Stimulated activated CD4-positive, alpha-beta T cell treated with anti-CD3 and anti-CD28 coated beads, Interleukin-4, amount 100 ng/mL, for 48 hours (primary cell): ENCODE measurements around the gene ZSCAN9.

ENCODE experiments used
- DNase-seq, 2 donors: peaks; one replicate each; pipeline ENCODE4 v3.0.0-alpha.2; 2020; ENCODE audit warnings: low read depth in 2 of 2

The ZSCAN9 gene

DNA sequence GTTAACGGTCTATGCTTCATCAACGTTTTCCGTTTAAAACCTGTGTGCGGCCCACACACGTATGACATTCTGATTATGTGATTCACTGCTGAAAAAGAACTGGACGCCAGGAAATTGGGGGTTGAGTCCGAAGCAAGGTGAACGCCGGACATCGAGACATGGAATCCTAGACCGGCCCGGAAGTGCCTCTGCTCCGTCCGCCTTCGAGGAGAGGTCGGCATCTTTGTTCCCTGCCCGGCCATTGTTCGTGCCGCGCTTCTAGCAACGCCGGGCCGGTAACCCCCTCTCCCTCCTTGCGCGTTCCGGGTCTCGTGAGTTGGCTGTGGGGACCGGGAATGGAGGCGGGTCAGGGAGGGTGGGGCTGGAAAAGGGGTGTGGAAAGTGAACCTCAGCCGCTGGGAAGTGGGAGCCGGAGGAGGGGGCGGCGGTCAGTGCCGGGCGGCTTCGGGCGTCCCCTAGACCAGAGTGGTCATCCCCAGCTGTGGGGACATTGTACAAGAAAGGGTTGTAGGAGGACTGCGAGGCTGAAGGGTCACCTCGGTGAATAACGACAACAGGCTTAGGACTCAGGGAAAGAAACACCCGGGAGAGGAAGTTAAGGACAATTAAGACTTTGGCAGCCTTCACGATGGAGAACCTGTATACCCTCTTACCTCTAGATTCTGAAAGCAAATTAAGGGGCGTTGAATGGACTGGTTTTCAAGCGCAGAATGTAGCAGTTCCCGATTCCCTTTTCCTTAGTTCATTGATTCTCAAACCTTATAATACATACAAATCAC is at the start of gene ZSCAN9:
TSS of gene ZSCAN9 (plus strand) at position 220 of the 779 bp plus-strand sequence. CDS start 1,810 bp downstream, outside the sequence.
- DNase-seq: peak; percentile 38 to 40

DNA sequence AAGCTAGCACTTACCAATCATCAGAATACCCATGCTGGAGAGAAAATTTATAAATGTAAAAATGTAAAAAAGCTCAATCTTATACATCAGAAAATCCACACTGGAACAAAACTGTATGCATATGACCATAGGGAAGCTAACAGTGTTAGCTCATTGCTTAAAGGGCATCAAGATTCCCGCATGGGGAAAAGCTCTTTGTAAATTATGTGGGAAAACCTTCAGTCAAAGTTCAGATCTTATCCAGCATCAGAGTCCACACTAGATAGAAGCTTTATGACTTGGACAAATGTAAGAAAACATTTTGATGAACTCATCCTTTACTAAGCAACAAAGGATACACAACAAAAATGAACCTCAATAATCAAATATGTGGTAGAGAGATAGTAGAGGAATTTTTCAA is 48.7 kb upstream of the ZSCAN9 start:
- DNase-seq: no peak

- no peak for DNase-seq
These were observed 42.8 kb upstream of the ZSCAN9 start for GRCh38 chr6:28182255-28182654.

DNA sequence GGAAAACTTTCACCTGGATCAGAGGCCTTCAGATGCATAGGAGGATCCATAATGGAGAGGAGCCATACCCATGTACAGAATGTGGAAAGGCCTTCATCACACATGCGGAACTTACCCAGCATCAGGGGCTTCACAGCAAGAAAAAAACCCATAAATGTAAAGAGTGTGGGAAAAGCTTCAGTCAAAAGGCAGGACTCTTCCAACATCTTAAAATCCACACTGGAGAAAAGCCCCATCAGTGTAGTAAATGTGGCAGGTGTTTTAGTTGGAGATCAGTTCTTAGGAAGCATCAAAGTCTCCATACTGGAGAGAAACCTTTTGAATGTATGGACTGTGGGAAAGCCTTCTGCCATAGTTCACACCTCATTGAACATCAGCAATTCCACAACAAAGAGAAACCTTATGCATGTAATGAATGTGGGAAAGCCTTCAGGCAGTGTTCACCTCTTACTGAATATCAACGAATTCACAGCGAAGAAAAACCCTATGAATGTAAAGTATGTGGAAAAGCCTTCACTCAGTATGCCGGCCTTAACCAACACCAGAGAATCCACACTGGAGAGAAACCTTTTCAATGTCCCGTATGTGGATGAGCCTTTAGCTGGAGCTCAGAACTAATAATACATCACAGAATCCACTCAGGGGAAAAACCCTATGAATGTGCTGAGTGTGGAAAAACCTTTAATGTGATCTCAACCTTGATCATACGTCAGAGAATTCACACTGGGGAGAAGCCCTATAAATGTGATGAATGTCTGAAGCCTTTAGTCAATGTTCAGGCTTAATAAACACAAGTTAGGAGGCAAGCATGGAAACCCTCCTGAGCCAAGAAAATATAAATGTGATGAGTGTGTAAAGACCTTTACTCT is 36.7 kb upstream of the ZSCAN9 start:
- DNase-seq: no peak

DNA sequence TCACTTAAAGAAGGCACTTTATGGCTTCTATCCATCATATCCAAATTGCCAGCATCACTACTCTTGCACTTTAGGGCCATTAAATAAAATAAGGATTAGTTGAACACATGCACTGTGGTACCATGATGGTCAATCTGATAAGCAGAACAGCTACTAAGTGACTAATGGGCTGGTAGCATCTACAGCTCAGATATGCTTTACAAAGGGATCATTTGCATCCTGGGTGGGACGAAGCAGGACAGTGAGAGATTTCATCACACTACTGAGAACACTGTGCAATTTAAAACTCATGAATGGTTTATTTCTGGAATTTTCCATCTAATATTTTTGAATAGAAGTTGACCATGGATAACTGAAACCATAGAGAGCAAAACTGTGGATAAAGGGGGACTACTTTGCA is 25.1 kb upstream of the ZSCAN9 start:
- no peak for DNase-seq

- DNase-seq: no peak
These were observed 21.9 kb upstream of the ZSCAN9 start for GRCh38 chr6:28203201-28203600.

DNA sequence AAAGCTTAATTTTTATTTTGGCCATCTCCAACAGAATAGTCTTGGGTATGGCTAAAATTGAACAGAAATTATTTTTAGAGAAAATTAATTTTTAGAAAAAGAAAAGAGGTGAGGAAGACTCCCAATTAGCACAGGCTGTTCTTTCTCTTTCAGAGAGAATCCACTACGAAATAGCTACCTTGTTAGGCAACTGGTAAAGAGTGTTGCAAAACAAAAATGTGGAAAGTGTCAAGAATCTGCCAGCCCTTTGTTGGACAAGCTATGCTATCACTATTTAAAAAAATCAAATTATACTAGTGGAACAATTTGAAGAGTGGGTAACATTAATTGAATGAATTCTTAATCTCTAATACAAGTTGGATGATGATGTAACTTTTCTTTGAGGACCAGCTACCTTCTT is 19.2 kb upstream of the ZSCAN9 start:
- DNase-seq: no peak

GRCh38 chr6:28206527-28206926 is 18.5 kb upstream of the ZSCAN9 start:
- no peak for DNase-seq

GRCh38 chr6:28206928-28207509 is 18.1 kb upstream of the ZSCAN9 start:
- no peak for DNase-seq

DNA sequence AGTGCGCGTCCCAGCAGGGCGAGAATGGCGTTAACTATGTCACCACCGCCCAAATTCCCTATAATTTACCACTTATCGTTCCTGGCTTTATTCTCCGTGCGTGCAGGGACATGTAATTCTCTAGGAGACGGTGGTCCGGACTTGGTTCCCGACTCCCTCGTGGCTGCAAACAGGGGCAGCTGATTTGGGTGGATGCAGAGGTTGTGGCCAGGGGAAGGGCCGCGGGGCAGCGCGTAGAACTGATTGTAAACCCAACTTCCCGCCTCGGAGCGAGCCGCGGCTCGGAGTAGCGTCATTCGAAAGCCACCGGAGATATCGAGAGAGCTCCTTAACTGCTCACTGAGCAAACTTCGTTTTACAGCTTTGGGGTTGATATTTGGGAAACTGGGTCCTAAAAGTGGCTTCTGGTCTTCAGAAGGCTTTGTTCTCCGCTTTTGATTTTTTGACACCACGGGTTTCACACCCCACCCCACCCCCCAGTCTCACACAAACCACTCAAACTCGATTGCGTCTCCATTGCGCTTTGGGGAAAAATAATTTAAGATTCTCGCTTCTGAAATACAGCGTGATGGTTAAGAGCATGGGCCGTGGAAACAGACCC is 17.5 kb upstream of the ZSCAN9 start:
- no peak for DNase-seq

DNA sequence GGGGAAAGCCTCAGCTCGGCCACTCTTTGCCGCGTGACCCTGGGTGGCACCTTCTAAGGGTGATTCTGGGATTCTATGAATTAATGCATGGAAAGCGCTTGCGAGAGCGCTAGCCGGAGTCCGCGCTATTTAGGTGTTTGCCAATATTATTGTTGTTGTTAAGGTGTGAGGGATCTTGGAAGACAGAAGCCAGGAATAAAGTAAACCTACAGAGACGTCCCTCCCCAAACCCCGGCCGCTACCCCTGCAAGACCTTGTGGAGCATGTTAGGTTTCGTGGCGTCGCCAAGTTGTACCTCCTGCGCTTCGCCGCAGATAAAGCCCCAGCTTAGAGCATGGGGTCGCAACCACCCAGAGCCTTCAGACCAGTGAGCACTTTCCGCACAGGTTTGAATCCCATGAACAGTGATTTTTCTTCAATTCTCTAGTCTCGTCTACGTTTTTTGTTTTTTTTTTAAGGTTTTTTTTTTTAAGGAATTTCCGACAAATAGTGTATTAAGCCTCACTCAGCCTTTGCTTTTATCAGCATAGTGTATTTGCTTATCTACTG is 16.9 kb upstream of the ZSCAN9 start:
- no peak for DNase-seq

DNA sequence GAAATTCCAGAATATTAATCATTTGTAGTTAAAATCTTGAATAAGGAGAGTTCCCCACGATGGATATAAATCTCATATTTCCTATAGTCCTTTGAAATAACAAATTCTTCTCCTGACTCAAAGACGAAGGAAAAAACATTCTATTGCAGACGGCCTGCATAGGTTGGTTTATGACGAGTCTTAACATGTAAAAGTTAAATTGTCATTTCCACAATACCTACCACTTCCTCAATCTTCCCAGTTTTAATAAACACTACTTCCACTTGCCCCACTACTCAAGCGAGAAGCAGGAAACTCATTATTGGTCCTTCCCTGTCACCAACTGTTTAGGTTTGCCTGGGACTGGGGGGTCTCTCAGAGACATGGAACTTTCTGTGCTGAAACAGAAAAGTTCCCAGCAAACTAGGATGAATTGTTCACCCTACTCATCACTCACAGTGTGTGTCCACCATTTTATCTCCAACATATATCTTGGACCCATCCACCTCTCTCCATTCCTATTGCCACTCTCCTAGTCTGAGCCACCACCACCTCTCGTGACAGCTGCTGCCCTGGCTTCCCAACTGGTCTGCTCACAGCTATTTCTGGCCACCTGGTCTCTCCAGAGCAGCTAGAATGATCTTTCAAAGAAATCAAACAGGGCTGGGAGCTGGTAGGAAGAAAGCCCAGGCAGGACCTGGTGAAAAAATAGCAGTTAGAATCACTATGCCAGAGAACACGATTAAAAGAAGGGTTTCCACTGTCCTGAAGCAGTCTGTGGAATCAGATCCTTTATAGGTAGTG is 15.1 kb upstream of the ZSCAN9 start:
- DNase-seq: no peak

- no peak for DNase-seq
These were observed 13.1 kb upstream of the ZSCAN9 start for GRCh38 chr6:28211840-28212509.

DNA sequence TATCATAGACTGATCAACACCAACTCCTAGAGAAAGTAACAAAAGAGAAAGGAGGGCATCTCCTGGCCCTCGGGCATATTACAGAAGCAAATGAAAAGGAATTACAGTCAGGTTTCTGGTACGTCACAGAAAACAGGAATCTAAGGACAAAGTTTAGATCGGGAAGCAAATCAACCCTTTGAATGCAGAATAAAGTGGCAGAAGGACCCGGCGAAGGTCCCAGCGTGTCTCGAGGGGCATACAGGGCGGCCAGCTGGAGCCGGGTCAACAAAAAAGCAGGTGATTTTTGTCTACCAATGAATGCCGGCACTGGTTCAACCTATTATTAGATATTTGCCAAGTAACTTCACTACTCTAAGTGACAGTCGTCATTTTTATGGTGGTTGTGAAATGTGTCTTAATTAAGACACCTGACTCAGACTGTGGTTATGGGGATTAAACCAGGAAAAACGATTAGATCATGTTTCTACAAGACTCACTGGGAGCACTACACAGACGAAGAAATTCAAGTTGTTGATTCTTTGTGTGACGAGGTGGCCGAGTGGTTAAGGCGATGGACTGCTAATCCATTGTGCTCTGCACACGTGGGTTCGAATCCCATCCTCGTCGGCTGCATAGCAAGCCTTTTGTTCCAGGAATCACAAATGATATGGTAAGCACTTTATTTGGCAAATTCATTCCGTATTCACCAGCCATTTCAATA is 12.4 kb upstream of the ZSCAN9 start:
- DNase-seq: peak; percentile 48 to 70

GRCh38 chr6:28213213-28213523 is 11.9 kb upstream of the ZSCAN9 start:
- no peak for DNase-seq

- no peak for DNase-seq
These were observed 9.7 kb upstream of the ZSCAN9 start for GRCh38 chr6:28215425-28215824.

DNA sequence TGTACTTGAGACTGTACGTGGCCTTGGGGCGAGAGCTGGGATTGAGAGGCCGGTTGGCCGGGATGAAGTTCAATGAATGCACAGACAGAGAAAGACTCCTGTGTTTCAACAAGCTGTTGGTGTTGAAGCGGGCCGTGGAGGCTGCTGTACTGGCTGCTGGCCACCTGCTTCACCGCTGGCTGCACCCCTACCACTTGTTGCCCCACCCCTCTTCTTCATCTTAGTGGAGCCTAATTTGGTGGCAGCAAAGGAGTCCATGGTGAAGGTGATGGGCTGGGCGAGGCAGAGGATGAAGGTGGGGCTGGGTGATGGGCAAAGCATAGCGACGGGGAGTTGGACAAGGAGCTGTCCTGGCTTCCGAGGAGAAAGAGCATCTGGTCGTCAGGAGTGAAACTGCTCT is 7.2 kb upstream of the ZSCAN9 start:
- no peak for DNase-seq

- peak; percentile 22 to 36 for DNase-seq
These were observed 6.5 kb upstream of the ZSCAN9 start for GRCh38 chr6:28218312-28219248.
